HCT116 (cell line): ENCODE measurements around the gene CBFA2T3. TPM values are rescaled to one million over a fixed set of nuclear protein-coding genes. Genes with fewer than 3 reads are reported as not detected.

ENCODE experiments used
- ATAC-seq: fragments of 200-7000 bp; cut with Tn5 transposase; 2 replicates; pipeline ENCODE4 v1.9.1; 2020; ENCODE audit warnings: mild to moderate bottlenecking, moderate library complexity
- BruUV-seq: library from RNA; stranded (reverse); fragments of 400-500 nt; replicated peaks from 2 replicates; lab custom pipeline; 2021; lab: Mats Ljungman, UMichigan
- CTCF ChIA-PET: fragments of 300-600 bp; sonication (Branson Sonifier 250); formaldehyde crosslinking; loops from one replicate; lab custom pipeline; 2021; ENCODE audit warnings: antibody characterized with exemption; lab: Charles Lee
- POLR2A ChIA-PET: fragments of 300-600, 350-600 bp; sonication (Branson Sonifier 250); formaldehyde crosslinking; loops from one replicate; lab custom pipeline; 2021; ENCODE audit warnings: antibody characterized with exemption; lab: Charles Lee
- RAD21 ChIA-PET, 2 experiments: fragments of 300-600 bp; sonication (Branson Sonifier 250); formaldehyde crosslinking; loops; one replicate each; lab custom pipeline; 2023; ENCODE audit warnings: low total read pairs in 2 of 2; ENCODE audit not compliant: uncharacterized antibody in 2 of 2, unreplicated experiment in 2 of 2, low non-redundant PET in 1 of 2; lab: Charles Lee
- DNase-seq: peaks from one replicate; pipeline ENCODE4 v3.0.0-alpha.2; 2010; ENCODE audit warnings: low read depth, low spot score
- H2AFZ ChIP-seq: fragments of 200-600 bp; shearing (Covaris generic), sonication (generic); 2 replicates; pipeline ENCODE4 v1.6.1; 2017; ENCODE audit warnings: low read depth, mixed run types, mixed read lengths, antibody characterized with exemption, low read length; ENCODE audit not compliant: poor library complexity, severe bottlenecking
- H3K27ac ChIP-seq: 2 replicates; pipeline ENCODE4 v1.5.1; 2012; ENCODE audit warnings: low read depth, low read length
- H3K27me3 ChIP-seq: fragments of 200-600 bp; sonication (generic); 2 replicates; pipeline ENCODE4 v1.6.1; 2016; ENCODE audit warnings: mixed run types, low read length, mixed read lengths; ENCODE audit not compliant: insufficient read depth
- H3K36me3 ChIP-seq, 2 experiments: fragments of 200-500 bp in 1 of 2; fragments of 200-600 bp in 1 of 2; sonication (Bioruptor generic) in 1 of 2; sonication (generic) in 1 of 2; 2 replicates each; pipeline versions ENCODE4 v1.5.1 to v1.6.1; 2014 to 2016; ENCODE audit warnings: low read length in 2 of 2, inconsistent platforms in 1 of 2, mixed read lengths in 1 of 2, mixed run types in 1 of 2; ENCODE audit not compliant: insufficient read depth in 2 of 2, control insufficient read depth in 1 of 2
- H3K4me1 ChIP-seq, 2 experiments: fragments of 200-600 bp in 1 of 2; sonication (generic) in 1 of 2; 2 replicates each; pipeline versions ENCODE4 v1.5.1 to v1.6.1; 2012 to 2017; ENCODE audit warnings: low read length in 2 of 2, inconsistent platforms in 1 of 2, mild to moderate bottlenecking in 1 of 2, mixed read lengths in 1 of 2, mixed run types in 1 of 2, moderate library complexity in 1 of 2; ENCODE audit not compliant: insufficient read depth in 2 of 2, control insufficient read depth in 1 of 2
- H3K4me2 ChIP-seq: fragments of 200-600 bp; sonication (generic); 2 replicates; pipeline ENCODE4 v1.6.1; 2017; ENCODE audit warnings: mixed run types, low read length, mixed read lengths
- H3K4me3 ChIP-seq, 2 experiments: fragments of 200-600 bp in 1 of 2; sonication (generic) in 1 of 2; replicated peaks in 1 of 2; 2 replicates each; pipeline ENCODE4 v1.5.1; 2011 to 2016; ENCODE audit warnings: low read length in 2 of 2, control low read depth in 1 of 2, low read depth in 1 of 2, mild to moderate bottlenecking in 1 of 2, mixed read lengths in 1 of 2, mixed run types in 1 of 2
- H3K79me2 ChIP-seq: fragments of 200-600 bp; sonication (generic); 2 replicates; pipeline ENCODE4 v1.6.1; 2017; ENCODE audit warnings: mild to moderate bottlenecking, mixed run types, low read length, moderate library complexity, mixed read lengths; ENCODE audit not compliant: insufficient read depth
- H3K9ac ChIP-seq: fragments of 200-600 bp; sonication (generic); 2 replicates; pipeline ENCODE4 v1.6.1; 2016; ENCODE audit warnings: low read length, mixed read lengths
- H3K9me2 ChIP-seq: fragments of 200-600 bp; sonication (generic), shearing (Covaris generic); 2 replicates; pipeline ENCODE4 v1.6.1; 2017; ENCODE audit warnings: mixed run types, mild to moderate bottlenecking, moderate library complexity; ENCODE audit not compliant: insufficient read depth
- H3K9me3 ChIP-seq, 2 experiments: fragments of 200-500 bp in 1 of 2; fragments of 200-600 bp in 1 of 2; sonication (Bioruptor generic) in 1 of 2; sonication (generic) in 1 of 2; 2 replicates each; pipeline ENCODE4 v1.6.1; 2014 to 2017; ENCODE audit warnings: low read length in 2 of 2, mixed read lengths in 2 of 2, inconsistent platforms in 1 of 2, low read depth in 1 of 2, mild to moderate bottlenecking in 1 of 2, mixed run types in 1 of 2, moderate library complexity in 1 of 2; ENCODE audit not compliant: control insufficient read depth in 1 of 2, insufficient read depth in 1 of 2
- H4K20me1 ChIP-seq: fragments of 200-600 bp; sonication (generic), shearing (Covaris generic); 2 replicates; pipeline ENCODE4 v1.6.1; 2017; ENCODE audit warnings: mixed run types, mild to moderate bottlenecking, moderate library complexity; ENCODE audit not compliant: insufficient read depth
- CBX3 ChIP-seq: IDR thresholded peaks from 2 replicates; pipeline ENCODE4 v1.6.1; 2012; ENCODE audit warnings: low read depth
- EZH2phosphoT487 ChIP-seq: fragments of 200-600 bp; IDR thresholded peaks from 2 replicates; pipeline ENCODE4 v1.6.1; 2018; ENCODE audit warnings: antibody characterized with exemption, borderline replicate concordance
- JUND ChIP-seq: IDR thresholded peaks from 2 replicates; pipeline ENCODE4 v1.6.1; 2012
- MAX ChIP-seq: IDR thresholded peaks from 2 replicates; pipeline ENCODE4 v1.6.1; 2012
- POLR2A ChIP-seq: IDR thresholded peaks from 2 replicates; pipeline ENCODE4 v1.7.0; 2011; ENCODE audit warnings: borderline replicate concordance; ENCODE audit not compliant: insufficient read depth, insufficient read length; ENCODE audit errors: extremely low read depth
- POLR2AphosphoS5 ChIP-seq: IDR thresholded peaks from 2 replicates; pipeline ENCODE4 v1.6.1; 2011; ENCODE audit warnings: mild to moderate bottlenecking, low read depth, low read length, moderate library complexity
- RAD21 ChIP-seq: IDR thresholded peaks from 2 replicates; pipeline ENCODE4 v1.6.1; 2012; ENCODE audit warnings: low read depth, mild to moderate bottlenecking
- REST ChIP-seq: IDR thresholded peaks from 2 replicates; pipeline ENCODE4 v1.6.1; 2012; ENCODE audit warnings: low read depth
- SIN3A ChIP-seq: IDR thresholded peaks from 2 replicates; pipeline ENCODE4 v1.6.1; 2012; ENCODE audit warnings: low read depth
- SP1 ChIP-seq: IDR thresholded peaks from 2 replicates; pipeline ENCODE4 v1.6.1; 2012; ENCODE audit warnings: low read depth
- TCF7L2 ChIP-seq: IDR thresholded peaks from 2 replicates; pipeline ENCODE4 v1.7.0; 2011; ENCODE audit warnings: borderline replicate concordance, inconsistent platforms; ENCODE audit not compliant: insufficient read depth, insufficient read length; ENCODE audit errors: extremely low read depth
- ZBTB33 ChIP-seq: IDR thresholded peaks from 2 replicates; pipeline ENCODE4 v1.6.1; 2011; ENCODE audit warnings: mild to moderate bottlenecking, low read length, moderate library complexity; ENCODE audit not compliant: insufficient replicate concordance; ENCODE audit errors: extremely low read depth
- intact Hi-C: fragments of 100-400 bp; cut with micrococcal nuclease; formaldehyde crosslinking; loops from 2 replicates; pipeline ENCODE4 v1.10.0; 2022
- total RNA-seq: library from RNA; stranded (reverse); gene quantifications from one replicate; pipeline ENCODE4 v1.2.1, GENCODE V29; 2021; ENCODE audit not compliant: unreplicated experiment
- TF ChIP-seq, protein P1 (sequence below), 3 experiments: fragments of 200-600 bp in 1 of 3; sonication (generic) in 1 of 3; IDR thresholded peaks in 2 of 3; conservative IDR thresholded peaks in 1 of 3; 2 replicates each; pipeline ENCODE4 v1.5.1; 2012 to 2017; ENCODE audit warnings: low read depth in 2 of 3, low read length in 2 of 3, antibody characterized with exemption in 1 of 3, borderline replicate concordance in 1 of 3, control low read depth in 1 of 3, mild to moderate bottlenecking in 1 of 3, mixed read lengths in 1 of 3, mixed run types in 1 of 3, moderate library complexity in 1 of 3; ENCODE audit not compliant: insufficient read depth in 1 of 3

CBFA2T3 gene
- total RNA-seq, 1 experiment from 2014 or later, result 19.1 TPM

DNA sequence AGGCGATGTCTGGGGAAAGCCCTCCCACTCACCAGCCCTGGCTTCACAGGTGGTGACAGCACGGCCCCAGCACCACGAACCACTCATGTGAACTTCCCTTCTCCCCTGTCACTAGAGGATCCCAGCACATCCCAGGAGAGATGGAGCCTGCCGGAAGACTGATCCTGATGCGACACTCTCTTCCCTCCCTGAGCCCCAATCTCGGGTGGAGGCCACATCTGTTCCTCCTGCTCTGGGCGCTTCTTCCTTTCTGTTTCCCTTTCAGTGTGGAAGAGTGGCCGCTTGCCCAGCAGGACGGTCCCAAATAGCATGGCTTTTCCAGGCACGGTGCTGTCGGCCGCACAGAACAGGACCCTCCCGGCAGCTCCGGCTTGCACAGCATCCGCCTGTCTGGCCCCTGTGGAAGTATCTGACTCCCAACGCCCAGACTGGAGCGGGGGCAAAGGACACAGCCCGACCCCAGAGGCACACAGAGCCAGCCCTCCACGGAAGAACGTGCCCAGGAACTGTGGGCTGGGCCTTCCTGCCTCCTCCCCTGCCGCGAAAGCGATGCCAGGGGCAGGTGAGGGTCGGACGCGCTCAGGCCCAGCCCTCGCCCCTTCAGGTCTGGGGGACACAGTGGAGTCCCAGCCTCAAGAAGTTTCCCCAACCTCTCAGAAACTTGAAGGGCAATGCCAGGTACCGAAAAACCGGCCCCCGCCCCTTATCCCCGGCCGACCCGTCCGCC lies 37.6 kb downstream of the CBFA2T3 start:
- H3K9me2 ChIP-seq, result no peaks in the 10 kb centered on the region

More for the DNA sequence above, 37.6 kb downstream of the CBFA2T3 start:
- Histone ChIP-seq H3K27me3 (no peaks in the 10 kb centered on the region), H3K9me3 (no peaks in the 10 kb centered on the region), H2AFZ (no peak overlapping the region), H3K4me2 (peak overlapping the region; percentile 94), H3K9ac (0 out of 2 replicates have a peak overlapping the region, but pooled peaks have one; percentile 73), H4K20me1 (no peaks in the 10 kb centered on the region), H3K79me2 (peaks cover 7% of the 10 kb centered on the region; the same call in 1 of the 2 replicates), H3K36me3 (no peaks in the 10 kb centered on the region), H3K4me1 (peaks cover 3 to 29% of the 10 kb centered on the region in 2 experiments; a peak in 3 of 4 replicates), H3K27ac (no peak overlapping the region; the same call in 1 of the 2 replicates), H3K4me3 (peak overlapping the region; percentile 18 to 60; a peak in 2 of 4 replicates)
- intact Hi-C loops, result no loop called here
- TF ChIP-seq RAD21 (no peak), CBX3 (no peak), TCF7L2 (no peak), SP1 (no peak), ZBTB33 (no peak), POLR2AphosphoS5 (no peak), SIN3A (no peak), JUND (no peak), EZH2phosphoT487 (no peak), POLR2A (no peak), MAX (no peak), REST (no peak)
- TF ChIP-seq, protein P1, sequence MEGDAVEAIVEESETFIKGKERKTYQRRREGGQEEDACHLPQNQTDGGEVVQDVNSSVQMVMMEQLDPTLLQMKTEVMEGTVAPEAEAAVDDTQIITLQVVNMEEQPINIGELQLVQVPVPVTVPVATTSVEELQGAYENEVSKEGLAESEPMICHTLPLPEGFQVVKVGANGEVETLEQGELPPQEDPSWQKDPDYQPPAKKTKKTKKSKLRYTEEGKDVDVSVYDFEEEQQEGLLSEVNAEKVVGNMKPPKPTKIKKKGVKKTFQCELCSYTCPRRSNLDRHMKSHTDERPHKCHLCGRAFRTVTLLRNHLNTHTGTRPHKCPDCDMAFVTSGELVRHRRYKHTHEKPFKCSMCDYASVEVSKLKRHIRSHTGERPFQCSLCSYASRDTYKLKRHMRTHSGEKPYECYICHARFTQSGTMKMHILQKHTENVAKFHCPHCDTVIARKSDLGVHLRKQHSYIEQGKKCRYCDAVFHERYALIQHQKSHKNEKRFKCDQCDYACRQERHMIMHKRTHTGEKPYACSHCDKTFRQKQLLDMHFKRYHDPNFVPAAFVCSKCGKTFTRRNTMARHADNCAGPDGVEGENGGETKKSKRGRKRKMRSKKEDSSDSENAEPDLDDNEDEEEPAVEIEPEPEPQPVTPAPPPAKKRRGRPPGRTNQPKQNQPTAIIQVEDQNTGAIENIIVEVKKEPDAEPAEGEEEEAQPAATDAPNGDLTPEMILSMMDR (IDR thresholded peaks at IDR 0.05 in 2 of 3, conservative IDR thresholded peaks at IDR 0.05 in 1 of 3; ENCODE audit: borderline replicate concordance in 1 of 3, insufficient read depth in 1 of 3, low read depth in 2 of 3, low read length in 2 of 3), result no peak
- DNase-seq (no peak), ATAC-seq (no peak)
- CTCF ChIA-PET, result no interaction called here
- POLR2A ChIA-PET, result no interaction called here
- BruUV-seq, result no TSS peak
- RAD21 ChIA-PET, result no interaction called here
